LNCaP clone FGC (cell line): Measurements from ENCODE around the gene MRPL50.

ENCODE experiments used
- DNase-seq: peaks from one replicate; pipeline ENCODE4 v3.0.0-alpha.2; 2011; ENCODE audit warnings: low read depth
- H3K4me3 ChIP-seq: 2 replicates; pipeline ENCODE4 v1.5.1; 2011; ENCODE audit warnings: mild to moderate bottlenecking, low read depth, low read length, control low read depth
- CTCF ChIP-seq: IDR thresholded peaks from 2 replicates; pipeline ENCODE4 v1.5.1; 2012; ENCODE audit warnings: mild to moderate bottlenecking; ENCODE audit not compliant: control insufficient read depth, insufficient read depth; ENCODE audit errors: extremely low read depth

MRPL50 gene

GRCh38 chr9:101381118-101381517 lies 17.3 kb downstream of the MRPL50 start:
- no peak for TF ChIP-seq CTCF
- DNase-seq: no peak
- H3K4me3 ChIP-seq: no peak overlapping the region

GRCh38 chr9:101380295-101380694 lies 18.1 kb downstream of the MRPL50 start:
- DNase-seq: no peak
- no peak for TF ChIP-seq CTCF
- H3K4me3 ChIP-seq: no peak overlapping the region

GRCh38 chr9:101376111-101376848 lies 22.1 kb downstream of the MRPL50 start:
- H3K4me3 ChIP-seq: no peak overlapping the region
- no peak for DNase-seq
- TF ChIP-seq CTCF: no peak

GRCh38 chr9:101375546-101375945 lies 22.9 kb downstream of the MRPL50 start:
- no peak overlapping the region for H3K4me3 ChIP-seq
- no peak for TF ChIP-seq CTCF
- no peak for DNase-seq

GRCh38 chr9:101372327-101373118 lies 25.9 kb downstream of the MRPL50 start:
- no peak for TF ChIP-seq CTCF
- DNase-seq: no peak
- no peak overlapping the region for H3K4me3 ChIP-seq

- H3K4me3 ChIP-seq: no peak overlapping the region
- TF ChIP-seq CTCF: no peak
- no peak for DNase-seq
Measured at GRCh38 chr9:101371813-101372212, 26.6 kb downstream of the MRPL50 start.
